ENCODE data around the gene ORC4.

- TF ChIP-seq CTCF (IDR thresholded peaks at IDR 0.05): no peak
- TF ChIP-seq POLR2AphosphoS5 (IDR thresholded peaks at IDR 0.05): no peak
- TF ChIP-seq POLR2A (IDR thresholded peaks at IDR 0.05): no peak
- no peak for TF ChIP-seq EP300 (IDR thresholded peaks at IDR 0.05)
Observed at GRCh38 chr2:148026573-148026972, 6.0 kb upstream of the ORC4 start.
